GM10266 (cell line): Measurements from ENCODE around the gene TMOD1.

ENCODE experiments used
- DNase-seq: peaks from one replicate; pipeline ENCODE4 v3.0.0; 2012; ENCODE audit errors: extremely low spot score
- TF ChIP-seq, protein P1 (sequence below): IDR thresholded peaks from 2 replicates; pipeline ENCODE4 v1.5.1; 2012; ENCODE audit warnings: mild to moderate bottlenecking, low read depth; ENCODE audit not compliant: control insufficient read depth, insufficient read depth; ENCODE audit errors: missing control alignments

TMOD1 gene

DNA sequence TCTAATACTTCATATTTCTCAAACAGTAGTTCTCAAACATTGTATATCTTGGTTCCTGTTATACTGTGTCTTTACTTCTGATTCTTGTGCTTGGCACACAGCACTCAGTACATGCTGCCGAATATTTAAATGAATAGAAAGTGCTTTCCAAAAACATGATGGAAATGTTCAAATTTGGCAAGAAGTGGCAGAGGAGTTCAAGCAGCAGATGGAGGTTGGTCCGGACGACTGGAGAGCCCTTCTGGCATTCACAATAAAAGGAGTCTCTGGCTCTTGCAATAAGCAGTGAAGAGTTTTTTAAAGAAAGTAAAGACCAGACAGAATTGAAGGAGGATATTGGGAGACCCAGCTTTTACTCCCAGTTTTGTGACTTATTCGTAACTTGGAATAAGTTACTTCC lies 95.4 kb downstream of the TMOD1 start:
- TF ChIP-seq, protein P1, sequence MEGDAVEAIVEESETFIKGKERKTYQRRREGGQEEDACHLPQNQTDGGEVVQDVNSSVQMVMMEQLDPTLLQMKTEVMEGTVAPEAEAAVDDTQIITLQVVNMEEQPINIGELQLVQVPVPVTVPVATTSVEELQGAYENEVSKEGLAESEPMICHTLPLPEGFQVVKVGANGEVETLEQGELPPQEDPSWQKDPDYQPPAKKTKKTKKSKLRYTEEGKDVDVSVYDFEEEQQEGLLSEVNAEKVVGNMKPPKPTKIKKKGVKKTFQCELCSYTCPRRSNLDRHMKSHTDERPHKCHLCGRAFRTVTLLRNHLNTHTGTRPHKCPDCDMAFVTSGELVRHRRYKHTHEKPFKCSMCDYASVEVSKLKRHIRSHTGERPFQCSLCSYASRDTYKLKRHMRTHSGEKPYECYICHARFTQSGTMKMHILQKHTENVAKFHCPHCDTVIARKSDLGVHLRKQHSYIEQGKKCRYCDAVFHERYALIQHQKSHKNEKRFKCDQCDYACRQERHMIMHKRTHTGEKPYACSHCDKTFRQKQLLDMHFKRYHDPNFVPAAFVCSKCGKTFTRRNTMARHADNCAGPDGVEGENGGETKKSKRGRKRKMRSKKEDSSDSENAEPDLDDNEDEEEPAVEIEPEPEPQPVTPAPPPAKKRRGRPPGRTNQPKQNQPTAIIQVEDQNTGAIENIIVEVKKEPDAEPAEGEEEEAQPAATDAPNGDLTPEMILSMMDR = no peak
- DNase-seq = no peak

DNA sequence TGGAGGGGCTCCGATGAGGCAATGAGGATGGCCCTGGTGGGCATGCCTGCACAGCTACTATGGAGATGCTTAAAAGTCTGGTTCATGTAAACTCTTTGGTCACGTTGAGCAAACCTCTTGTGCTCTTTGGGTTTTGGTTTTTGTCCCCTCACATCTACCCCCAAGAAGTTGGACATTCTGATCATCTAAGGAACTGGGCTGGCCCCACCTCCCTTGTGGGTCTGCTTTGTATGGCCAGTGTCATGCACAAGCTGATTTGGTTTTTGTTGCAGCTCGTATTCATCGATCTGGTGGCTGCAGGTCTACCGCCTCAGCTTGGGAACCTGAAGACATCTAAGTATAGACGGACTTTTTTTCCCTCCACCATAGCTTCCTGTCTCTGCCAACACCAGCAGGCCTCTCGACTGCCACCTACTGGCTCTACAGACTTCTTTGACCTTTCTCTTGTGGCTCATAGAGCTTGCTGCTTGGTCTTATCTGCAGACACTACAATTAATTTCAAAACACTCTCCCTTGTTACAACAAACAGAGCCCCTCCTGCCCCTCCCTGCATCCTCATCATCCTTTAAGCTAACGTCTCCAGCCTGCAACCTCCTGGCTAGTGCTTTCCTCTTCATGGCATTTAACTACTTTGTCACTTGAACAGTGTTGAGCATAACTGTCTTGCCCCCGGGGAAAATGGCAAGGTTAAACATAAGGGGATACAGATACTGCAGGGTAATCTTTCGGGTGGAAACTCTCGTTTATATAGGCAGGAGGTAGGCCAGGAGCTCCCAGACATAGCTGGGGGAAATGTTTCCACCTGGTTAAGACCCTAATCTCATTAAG lies 97.2 kb downstream of the TMOD1 start:
- TF ChIP-seq, protein P1 = peak; percentile 86
- peak; percentile 74 for DNase-seq

DNA sequence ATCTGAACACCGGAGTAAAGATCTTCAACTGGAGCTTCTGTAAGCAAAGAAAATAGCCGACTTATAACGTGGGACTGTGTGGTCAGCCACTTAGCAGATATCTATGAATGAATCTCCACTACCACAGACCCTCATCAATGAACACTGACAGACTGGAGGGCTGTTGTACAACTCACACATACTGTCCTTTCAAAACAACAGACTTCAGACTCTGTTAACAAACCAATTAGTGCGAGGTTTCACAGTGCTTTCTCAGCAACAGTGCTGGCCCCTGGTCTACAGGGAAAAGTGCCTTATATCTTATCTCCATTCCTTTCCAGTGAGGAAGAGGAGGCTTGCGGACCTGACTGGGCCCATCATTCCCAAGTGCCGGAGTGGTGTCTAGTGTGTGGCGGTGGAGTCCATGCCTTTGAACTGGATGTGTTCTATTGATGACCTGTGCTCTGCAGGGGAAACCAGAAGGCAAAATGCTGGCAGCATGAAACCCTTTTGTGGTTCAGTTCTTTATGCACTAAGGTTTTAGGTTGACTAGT lies 97.9 kb downstream of the TMOD1 start:
- TF ChIP-seq, protein P1 = no peak
- no peak for DNase-seq

DNA sequence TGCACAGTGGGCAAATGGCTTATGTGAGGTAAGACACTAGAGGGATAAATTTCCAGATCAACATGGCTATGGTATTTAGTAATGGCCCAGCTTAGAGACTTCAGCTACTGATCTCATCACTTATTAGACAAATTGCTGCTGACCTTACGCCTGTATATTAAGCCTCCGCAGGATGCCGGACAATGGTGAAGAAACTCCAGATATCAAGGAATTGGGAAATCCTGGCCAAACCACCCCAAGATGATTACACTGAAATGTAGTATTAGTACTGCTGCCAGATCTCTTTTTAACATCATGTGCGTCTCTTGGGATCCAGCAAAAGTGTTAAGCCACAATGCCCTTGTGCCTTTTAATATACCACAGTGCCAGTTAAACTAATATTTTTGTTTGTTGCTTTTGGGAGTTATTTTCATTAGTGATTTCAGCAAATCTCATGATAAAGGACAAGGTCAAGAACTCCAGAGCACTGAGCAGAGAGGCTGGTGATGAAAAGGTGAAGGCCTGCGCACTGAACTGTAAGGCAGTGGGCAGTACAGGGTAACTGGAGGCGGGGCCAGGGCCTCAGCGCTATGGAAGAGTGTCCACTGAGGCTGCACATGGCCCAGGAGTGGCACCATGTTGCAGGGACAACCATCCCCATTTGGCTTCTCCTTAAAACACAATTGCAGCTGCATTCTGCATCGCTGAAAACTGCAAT lies 99.2 kb downstream of the TMOD1 start:
- TF ChIP-seq, protein P1 = no peak
- no peak for DNase-seq

DNA sequence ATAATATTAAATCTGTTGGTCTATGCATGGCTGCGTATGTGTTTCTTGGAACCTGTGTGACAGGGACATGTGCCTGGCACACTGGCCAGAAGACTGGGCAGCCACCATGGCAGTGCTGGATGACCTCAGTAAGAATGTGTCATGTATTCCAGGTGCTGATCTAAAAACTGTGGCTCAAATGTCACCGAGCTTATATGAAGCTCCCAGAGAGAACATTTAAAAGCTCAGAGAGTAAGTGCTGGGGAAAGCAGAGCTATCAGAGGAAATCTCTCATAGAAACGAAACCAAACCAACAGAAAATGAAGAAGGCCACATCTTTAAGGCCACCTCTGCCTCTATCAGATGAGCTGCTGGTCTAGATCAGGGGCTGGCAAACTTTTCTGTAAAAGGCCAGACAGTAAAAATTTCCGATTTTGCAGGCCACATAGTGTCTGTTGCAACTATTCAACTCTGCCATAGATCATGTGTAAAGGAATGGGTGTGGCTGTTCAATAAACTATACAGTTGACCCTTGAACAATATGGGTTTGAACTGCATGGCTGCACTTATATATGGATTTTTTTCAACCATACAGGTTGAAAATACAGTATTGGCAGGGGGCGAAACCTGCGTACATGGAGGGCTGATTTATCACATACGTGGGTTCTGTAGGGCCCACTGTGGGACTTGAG lies 99.9 kb downstream of the TMOD1 start:
- no peak for DNase-seq
- TF ChIP-seq, protein P1 = no peak

DNA sequence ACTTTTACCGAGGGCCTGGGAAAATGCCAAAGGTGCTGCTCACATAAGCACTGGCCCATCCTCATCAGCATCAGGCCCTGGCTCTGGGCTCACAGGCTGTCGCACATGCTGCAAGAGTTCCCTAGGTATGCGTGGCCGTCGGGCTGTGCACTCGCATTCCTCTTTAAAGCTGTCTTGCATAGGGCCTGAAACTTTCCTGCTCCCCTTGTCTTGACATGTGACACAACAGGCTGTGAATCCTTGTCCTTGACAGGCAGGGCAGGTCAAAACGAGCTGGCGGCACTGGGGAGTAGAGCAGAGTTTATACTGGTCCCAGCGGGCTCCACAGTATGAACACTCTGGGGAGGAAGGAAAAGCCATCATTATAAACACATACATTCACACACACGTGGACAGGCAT lies 101.0 kb downstream of the TMOD1 start:
- no peak for DNase-seq
- TF ChIP-seq, protein P1 = no peak
